T-cell (primary cell): ENCODE results near the gene KIDINS220. TPM values are rescaled to one million over a fixed set of nuclear protein-coding genes. Genes with fewer than 3 reads are reported as not detected.

ENCODE experiments used
- ATAC-seq, 4 experiments: fragments of 200-7000 bp in 3 of 4; fragments of 150-1000 bp in 1 of 4; cut with Tn5 transposase; replicated peaks in 1 of 4; 1 replicate in 3 of 4; 2 replicates in 1 of 4; pipeline ENCODE4 v1.10.0; 2021; ENCODE audit warnings: moderate library complexity in 3 of 4, mild to moderate bottlenecking in 2 of 4, moderate number of reproducible peaks in 1 of 4
- CTCF ChIA-PET, 2 donors: fragments of 300-600 bp; sonication (Branson Sonifier 250); formaldehyde crosslinking; loops; one replicate each; lab custom pipeline; 2022; ENCODE audit warnings: antibody characterized with exemption in 2 of 2; lab: Charles Lee
- POLR2A ChIA-PET, 2 donors: fragments of 300-600 bp; sonication (Branson Sonifier 250); formaldehyde crosslinking; loops; one replicate each; lab custom pipeline; 2022; ENCODE audit warnings: antibody characterized with exemption in 2 of 2; lab: Charles Lee
- DNase-seq, 35 experiments: peaks; one replicate each; pipeline versions ENCODE4 v3.0.0 to v3.0.0-alpha.2; 2013 to 2023
- H3K27ac ChIP-seq: one replicate; pipeline ENCODE4 v1.5.1; 2013; ENCODE audit warnings: low read length
- H3K27me3 ChIP-seq, 2 experiments: replicated peaks in 1 of 2; 1 replicate in 1 of 2; 2 replicates in 1 of 2; pipeline versions ENCODE4 v1.6.1 to v1.7.0; 2013; ENCODE audit warnings: low read length in 1 of 2, mixed read lengths in 1 of 2; ENCODE audit not compliant: control insufficient read depth in 2 of 2, insufficient read depth in 2 of 2; ENCODE audit errors: extremely low read depth in 1 of 2
- H3K36me3 ChIP-seq, 2 donors: 1 replicate in 1 of 2; 2 replicates in 1 of 2; pipeline versions ENCODE4 v1.6.1 to v1.7.0; 2013; ENCODE audit warnings: low read length in 1 of 2; ENCODE audit not compliant: control insufficient read depth in 2 of 2, insufficient read depth in 1 of 2; ENCODE audit errors: extremely low read depth in 1 of 2
- H3K4me1 ChIP-seq, 2 experiments: 1 replicate in 1 of 2; 2 replicates in 1 of 2; pipeline versions ENCODE4 v1.6.1 to v1.7.0; 2013; ENCODE audit warnings: low read length in 2 of 2, mixed read lengths in 1 of 2; ENCODE audit not compliant: insufficient read depth in 2 of 2, control insufficient read depth in 1 of 2; ENCODE audit errors: extremely low read depth in 1 of 2
- H3K4me3 ChIP-seq, 2 donors: 1 replicate in 1 of 2; 2 replicates in 1 of 2; pipeline versions ENCODE4 v1.5.1 to v1.7.0; 2013; ENCODE audit warnings: mild to moderate bottlenecking in 2 of 2, low read length in 1 of 2, moderate library complexity in 1 of 2; ENCODE audit not compliant: control insufficient read depth in 1 of 2; ENCODE audit errors: extremely low read depth in 1 of 2
- H3K9me3 ChIP-seq: 2 replicates; pipeline ENCODE4 v1.7.0; 2013
- H3K27ac Mint-ChIP-seq, 2 donors: one replicate each; pipeline ENCODE4 v1.8.0; 2020 to 2021; ENCODE audit warnings: mild to moderate bottlenecking in 2 of 2, mixed read lengths in 2 of 2
- H3K27me3 Mint-ChIP-seq, 2 donors: one replicate each; pipeline ENCODE4 v1.8.0; 2021 to 2022; ENCODE audit warnings: mixed read lengths in 2 of 2
- H3K36me3 Mint-ChIP-seq: one replicate; pipeline ENCODE4 v1.8.0; 2021; ENCODE audit warnings: mixed read lengths
- H3K4me1 Mint-ChIP-seq, 3 donors: one replicate each; pipeline ENCODE4 v1.8.0; 2020 to 2022; ENCODE audit warnings: mixed read lengths in 3 of 3, mild to moderate bottlenecking in 1 of 3
- H3K4me3 Mint-ChIP-seq, 3 donors: one replicate each; pipeline ENCODE4 v1.8.0; 2020 to 2022; ENCODE audit warnings: mild to moderate bottlenecking in 3 of 3, mixed read lengths in 3 of 3, moderate library complexity in 3 of 3
- H3K9me3 Mint-ChIP-seq, 3 donors: one replicate each; pipeline ENCODE4 v1.8.0; 2020 to 2022; ENCODE audit warnings: mixed read lengths in 3 of 3
- WGBS: methylation state at CpG from one replicate; pipeline ENCODE4 v1.1.5; 2013; ENCODE audit warnings: missing lambda C conversion rate; ENCODE audit not compliant: insufficient coverage; 5-methylcytosine and 5-hydroxymethylcytosine counted together
- total RNA-seq, 35 experiments: library from RNA in 6 of 35; stranded (reverse) in 6 of 35; fragments of 120-200 nt in 1 of 35; gene quantifications; one replicate each; pipeline versions ENCODE4 v1.2.1 to v1.2.4 and lab custom pipeline; 2013 to 2026

Gene KIDINS220
- total RNA-seq, 5 donors from 2014 or later (not counting 1 experiment from before 2014, with no cell fraction given): 40.0 to 50.0 (median 42.7) TPM

DNA sequence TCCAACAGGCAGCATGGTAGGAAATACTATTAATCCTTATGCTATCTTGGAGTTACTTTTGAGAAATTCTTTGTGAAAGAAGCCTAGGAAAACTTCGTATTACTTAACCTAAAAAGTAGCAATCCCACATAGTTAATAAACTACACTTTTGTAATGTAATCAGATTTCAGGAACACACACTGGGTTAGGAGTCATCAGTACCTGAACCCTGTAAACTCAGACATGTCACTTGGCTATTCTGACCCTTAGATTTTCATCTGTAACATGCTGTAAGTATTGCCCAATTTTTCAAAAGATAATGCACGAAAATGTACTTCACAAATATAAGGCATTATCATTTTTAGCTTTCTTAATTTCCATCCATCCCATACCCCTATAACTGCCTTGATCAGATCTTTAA, 39.0 kb downstream of the KIDINS220 start:
- ATAC-seq: no peak
- H3K36me3 Mint-ChIP-seq: peaks cover 72% of the 10 kb centered on the region
- Histone ChIP-seq H3K27ac (no peak overlapping the region), H3K4me3 (no peak overlapping the region), H3K4me1 (peaks cover 0 to 6% of the 10 kb centered on the region in 2 experiments), H3K27me3 (no peaks in the 10 kb centered on the region), H3K36me3 (peaks cover 0 to 71% of the 10 kb centered on the region in 2 donors), H3K9me3 (no peaks in the 10 kb centered on the region)
- no CpG with 5 or more reads among the region's 2 CpGs for WGBS
- H3K4me3 Mint-ChIP-seq: no peak overlapping the region
- DNase-seq: no peak
- POLR2A ChIA-PET: no interaction called here
- H3K9me3 Mint-ChIP-seq: no peaks in the 10 kb centered on the region
- CTCF ChIA-PET: no interaction called here
- H3K27me3 Mint-ChIP-seq: no peaks in the 10 kb centered on the region
- H3K27ac Mint-ChIP-seq: no peak overlapping the region
- peaks cover 6 to 29% (median 7%) of the 10 kb centered on the region in 3 donors for H3K4me1 Mint-ChIP-seq

DNA sequence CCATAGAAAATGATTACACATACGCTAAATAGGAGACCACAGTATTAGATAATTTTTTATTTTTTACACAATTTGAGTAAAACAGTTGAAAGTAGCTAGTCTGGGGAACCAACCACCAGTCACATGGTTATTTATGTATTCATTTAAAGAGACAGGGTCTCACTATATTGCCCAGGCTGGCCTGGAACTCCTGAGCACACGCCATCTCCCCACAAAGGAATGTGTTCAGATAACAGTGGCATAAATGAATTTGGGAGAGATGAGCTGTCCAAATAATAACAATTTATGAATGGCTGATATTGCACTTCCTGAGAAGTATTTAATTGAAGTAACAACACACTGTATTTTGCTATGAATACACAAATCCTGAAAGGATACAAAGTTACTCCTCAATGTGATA, 39.7 kb downstream of the KIDINS220 start:
- no CpG with 5 or more reads among the region's 2 CpGs for WGBS
- Histone ChIP-seq H3K9me3 (no peaks in the 10 kb centered on the region), H3K27ac (no peak overlapping the region), H3K36me3 (peaks cover 0 to 72% of the 10 kb centered on the region in 2 donors), H3K27me3 (no peaks in the 10 kb centered on the region), H3K4me1 (peaks cover 0 to 6% of the 10 kb centered on the region in 2 experiments), H3K4me3 (no peak overlapping the region)
- DNase-seq (no peak), ATAC-seq (no peak)
- no peak overlapping the region for H3K27ac Mint-ChIP-seq
- no peaks in the 10 kb centered on the region for H3K9me3 Mint-ChIP-seq
- H3K4me3 Mint-ChIP-seq: no peak overlapping the region
- peaks cover 6 to 29% (median 7%) of the 10 kb centered on the region in 3 donors for H3K4me1 Mint-ChIP-seq
- no peaks in the 10 kb centered on the region for H3K27me3 Mint-ChIP-seq
- peaks cover 68% of the 10 kb centered on the region for H3K36me3 Mint-ChIP-seq
- ChIA-PET POLR2A (no interaction called here), CTCF (no interaction called here)

DNA sequence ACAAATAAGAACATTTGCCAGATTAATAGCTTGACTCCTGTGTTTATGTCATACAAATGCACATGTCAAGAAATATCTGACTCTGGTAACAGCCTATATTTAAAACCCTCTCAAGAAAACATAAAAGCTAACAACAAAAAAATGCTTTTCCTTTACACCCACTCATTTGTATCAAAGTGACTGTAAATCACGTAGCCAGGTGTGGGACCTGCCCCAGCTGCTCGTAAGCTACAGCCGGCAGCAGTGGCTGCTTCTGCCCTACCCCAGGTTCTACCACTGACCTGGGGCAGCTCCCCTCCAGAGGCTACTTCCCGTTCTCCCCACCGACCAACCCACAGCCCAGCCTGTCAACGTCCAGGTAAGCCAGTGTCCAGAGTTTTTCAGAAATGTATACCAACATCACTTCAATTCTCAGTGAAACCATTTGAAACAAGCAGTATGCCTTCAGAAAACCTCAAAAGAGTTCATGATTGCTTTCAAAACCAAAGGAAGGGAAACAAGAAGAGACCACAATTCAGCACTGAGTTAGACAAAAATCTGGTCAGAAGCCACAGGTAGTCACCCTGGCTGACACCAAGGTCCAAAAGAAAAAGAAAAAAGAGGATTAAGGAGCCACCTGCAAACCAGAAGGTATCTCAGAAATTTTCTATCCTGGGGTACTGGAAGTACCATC, 40.4 kb downstream of the KIDINS220 start:
- DNase-seq: no peak
- ATAC-seq: no peak
- H3K36me3 ChIP-seq: peaks cover 0 to 68% of the 10 kb centered on the region in 2 donors

DNA sequence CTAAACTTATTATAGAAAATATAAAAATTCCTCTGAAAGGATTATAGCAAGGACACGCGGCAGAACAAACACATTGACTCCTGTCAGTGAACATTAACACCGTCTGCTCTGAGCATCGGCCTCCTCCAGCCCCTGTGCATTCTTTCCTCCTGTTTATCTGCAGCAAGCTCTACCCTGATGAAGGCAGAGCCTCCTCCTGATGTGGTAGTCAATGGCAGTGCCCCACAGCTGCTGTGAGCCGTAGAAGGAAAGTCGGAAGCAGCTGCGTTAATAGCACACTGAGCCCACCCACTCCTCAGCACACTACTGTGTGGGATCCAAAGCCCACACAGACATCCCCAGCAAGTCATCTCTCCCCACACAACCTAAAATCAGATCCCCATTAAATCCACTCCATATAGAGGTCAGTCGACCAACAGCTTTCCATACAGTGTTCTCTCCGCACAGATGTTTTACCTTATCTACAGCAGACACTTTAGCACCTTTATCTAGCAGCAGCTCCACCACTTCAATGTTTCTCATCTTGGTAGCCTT, 41.0 kb downstream of the KIDINS220 start:
- Mint-ChIP-seq H3K4me3 (no peak overlapping the region), H3K4me1 (peaks cover 3 to 29% (median 7%) of the 10 kb centered on the region in 3 donors), H3K36me3 (peaks cover 61% of the 10 kb centered on the region), H3K27me3 (no peaks in the 10 kb centered on the region), H3K9me3 (no peaks in the 10 kb centered on the region), H3K27ac (no peak overlapping the region)
- H3K4me1 ChIP-seq: peaks cover 0 to 6% of the 10 kb centered on the region in 2 experiments
- H3K4me3 ChIP-seq: no peak overlapping the region
- POLR2A ChIA-PET: interaction anchor here in 1 of 2 donors (0.6 kb wide), 1 partner anchor 316 kb away, joined by 4 read pairs; no protein-coding TSS in a partner anchor
- DNase-seq (no peak), ATAC-seq (no peak)
- no peaks in the 10 kb centered on the region for H3K27me3 ChIP-seq
- peaks cover 0 to 62% of the 10 kb centered on the region in 2 donors for H3K36me3 ChIP-seq
- H3K27ac ChIP-seq: no peak overlapping the region
- CTCF ChIA-PET: no interaction called here
- 90% methylated on average over 5 of the region's 9 CpGs for WGBS
- no peaks in the 10 kb centered on the region for H3K9me3 ChIP-seq

More for the DNA sequence above, 40.4 kb downstream of the KIDINS220 start:
- H3K4me1 ChIP-seq: peaks cover 0 to 6% of the 10 kb centered on the region in 2 experiments
- H3K4me3 ChIP-seq: no peak overlapping the region
- 51% methylated on average over 6 of the region's 6 CpGs for WGBS
- POLR2A ChIA-PET: no interaction called here
- CTCF ChIA-PET: interaction anchor here in 1 of 2 donors (0.5 kb wide), 1 partner anchor 1535 kb away, joined by 10 read pairs; no protein-coding TSS in a partner anchor
- no peaks in the 10 kb centered on the region for H3K9me3 Mint-ChIP-seq
- H3K4me3 Mint-ChIP-seq: no peak overlapping the region
- H3K27me3 Mint-ChIP-seq: no peaks in the 10 kb centered on the region
- H3K27ac ChIP-seq: no peak overlapping the region
- H3K36me3 Mint-ChIP-seq: peaks cover 63% of the 10 kb centered on the region
- no peaks in the 10 kb centered on the region for H3K9me3 ChIP-seq
- no peaks in the 10 kb centered on the region for H3K27me3 ChIP-seq
- H3K27ac Mint-ChIP-seq: peak overlapping the region in 1 of 2 donors; percentile 45
- peaks cover 3 to 29% (median 7%) of the 10 kb centered on the region in 3 donors for H3K4me1 Mint-ChIP-seq

DNA sequence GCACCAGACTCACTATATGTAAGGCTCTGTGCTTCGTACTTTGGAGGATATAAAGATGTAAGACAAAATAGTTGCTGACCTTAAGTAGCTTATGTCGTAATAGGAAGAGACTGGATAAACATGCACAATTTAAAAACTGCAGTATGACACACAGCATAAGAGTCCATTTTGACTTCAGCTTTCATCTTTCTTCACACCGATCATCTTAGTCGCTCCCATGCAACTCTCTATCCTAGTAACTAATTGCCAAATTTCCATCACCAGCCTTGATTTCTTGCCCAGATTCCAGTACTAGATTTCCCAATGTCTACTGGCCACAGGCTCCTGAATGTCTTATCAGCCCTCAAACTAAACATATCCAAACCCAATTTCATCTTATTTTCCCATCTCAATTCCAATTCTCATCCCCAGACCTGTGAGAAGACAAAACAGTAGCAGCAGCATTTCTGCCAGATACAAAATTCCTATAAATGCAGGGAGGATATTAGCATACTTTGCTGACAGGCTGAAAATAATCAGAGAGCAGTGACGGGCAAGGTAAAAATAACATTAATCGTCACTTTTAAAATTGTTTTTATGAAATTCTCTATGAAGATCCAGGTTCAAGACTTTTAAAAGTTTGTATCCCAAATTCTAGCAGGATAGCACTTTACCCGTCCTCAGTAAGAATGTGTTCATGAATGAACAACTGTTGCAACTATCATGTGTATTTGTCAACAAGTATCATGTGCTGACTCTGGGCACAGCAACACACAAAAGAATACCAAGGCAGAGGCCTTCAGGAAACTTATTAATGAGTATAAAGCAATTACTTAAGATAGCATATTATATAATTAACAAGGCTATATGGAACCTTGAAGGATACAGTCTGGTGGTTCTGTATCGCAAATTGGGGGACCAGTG, 42.2 kb downstream of the KIDINS220 start:
- Histone ChIP-seq H3K4me3 (no peak overlapping the region), H3K27me3 (no peaks in the 10 kb centered on the region), H3K36me3 (peaks cover 0 to 64% of the 10 kb centered on the region in 2 donors), H3K4me1 (peaks cover 0 to 6% of the 10 kb centered on the region in 2 experiments), H3K27ac (no peak overlapping the region), H3K9me3 (no peaks in the 10 kb centered on the region)
- ATAC-seq: no peak
- Mint-ChIP-seq H3K27me3 (no peaks in the 10 kb centered on the region), H3K9me3 (no peaks in the 10 kb centered on the region), H3K4me3 (no peak overlapping the region), H3K4me1 (peaks cover 3 to 29% (median 7%) of the 10 kb centered on the region in 3 donors), H3K27ac (no peak overlapping the region), H3K36me3 (peaks cover 60% of the 10 kb centered on the region)
- ChIA-PET POLR2A (interaction anchor here in 1 of 2 donors (0.6 kb wide), 1 partner anchor 317 kb away, joined by 4 read pairs; no protein-coding TSS in a partner anchor), CTCF (no interaction called here)
- DNase-seq: no peak
- WGBS: 100% methylated on average over 3 of the region's 8 CpGs

DNA sequence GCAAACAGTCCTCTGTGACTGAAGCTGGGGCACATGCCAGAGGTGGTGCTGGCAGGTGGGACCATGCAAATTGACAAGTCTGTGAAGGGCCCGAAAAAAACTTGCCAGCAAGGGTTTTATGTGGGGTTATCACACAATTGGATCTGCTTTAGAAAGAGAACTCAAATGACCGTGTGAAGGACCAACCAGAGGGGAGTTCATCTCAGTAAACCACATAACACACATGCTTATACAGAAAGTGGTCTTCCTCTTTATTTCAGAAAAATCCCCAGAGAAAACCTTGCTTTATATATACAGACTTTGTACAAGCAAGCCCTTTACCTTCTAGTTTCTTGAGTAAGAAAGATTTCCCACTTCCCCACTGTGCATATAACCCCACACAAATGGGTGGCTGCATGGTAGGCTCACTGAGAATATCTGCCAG, 46.7 kb downstream of the KIDINS220 start:
- Mint-ChIP-seq H3K27me3 (no peaks in the 10 kb centered on the region), H3K36me3 (peaks cover 64% of the 10 kb centered on the region), H3K27ac (no peak overlapping the region), H3K4me3 (no peak overlapping the region), H3K4me1 (no peaks in the 10 kb centered on the region), H3K9me3 (no peaks in the 10 kb centered on the region)
- H3K4me1 ChIP-seq: no peaks in the 10 kb centered on the region
- peaks cover 0 to 74% of the 10 kb centered on the region in 2 donors for H3K36me3 ChIP-seq
- ChIA-PET CTCF (no interaction called here), POLR2A (no interaction called here)
- no CpG with 5 or more reads among the region's 2 CpGs for WGBS
- no peak for ATAC-seq
- H3K27me3 ChIP-seq: no peaks in the 10 kb centered on the region
- H3K4me3 ChIP-seq: no peak overlapping the region
- DNase-seq: no peak
- H3K9me3 ChIP-seq: no peaks in the 10 kb centered on the region
- no peak overlapping the region for H3K27ac ChIP-seq
